ENCODE results near the gene FRMD4A.

The FRMD4A gene

GRCh38 chr10:13984647-13985155, 346.0 kb downstream of the FRMD4A start:
- ATAC-seq (ENCODE audit: insufficient read depth, low read depth) (no peak), DNase-seq (no peak)
- Histone ChIP-seq H3K4me3 (ENCODE audit: low read depth in 1 of 2, low read length in 2 of 2) (no peak overlapping the region), H3K27ac (ENCODE audit: low read length) (no peak overlapping the region), H3K4me2 (ENCODE audit: insufficient read depth, low read length) (no peak overlapping the region), H3K27me3 (ENCODE audit: insufficient read depth, low read length, poor library complexity) (no peaks in the 10 kb centered on the region), H3K36me3 (ENCODE audit: insufficient read depth, low read length) (no peaks in the 10 kb centered on the region), H3K4me1 (ENCODE audit: insufficient read depth, low read length) (no peaks in the 10 kb centered on the region), H3K79me2 (ENCODE audit: insufficient read depth, low read length) (no peaks in the 10 kb centered on the region), H3K9me3 (ENCODE audit: insufficient read depth, low read length, severe bottlenecking) (no peaks in the 10 kb centered on the region), H2AFZ (ENCODE audit: low read depth, low read length) (no peak overlapping the region), H4K20me1 (ENCODE audit: insufficient read depth, low read length) (no peaks in the 10 kb centered on the region), H3K9ac (ENCODE audit: low read depth, low read length) (no peak overlapping the region)
- TF ChIP-seq EZH2 (IDR thresholded peaks at IDR 0.05; ENCODE audit: borderline replicate concordance, low read depth, low read length, severe bottlenecking) = no peak
- TF ChIP-seq, protein P1, sequence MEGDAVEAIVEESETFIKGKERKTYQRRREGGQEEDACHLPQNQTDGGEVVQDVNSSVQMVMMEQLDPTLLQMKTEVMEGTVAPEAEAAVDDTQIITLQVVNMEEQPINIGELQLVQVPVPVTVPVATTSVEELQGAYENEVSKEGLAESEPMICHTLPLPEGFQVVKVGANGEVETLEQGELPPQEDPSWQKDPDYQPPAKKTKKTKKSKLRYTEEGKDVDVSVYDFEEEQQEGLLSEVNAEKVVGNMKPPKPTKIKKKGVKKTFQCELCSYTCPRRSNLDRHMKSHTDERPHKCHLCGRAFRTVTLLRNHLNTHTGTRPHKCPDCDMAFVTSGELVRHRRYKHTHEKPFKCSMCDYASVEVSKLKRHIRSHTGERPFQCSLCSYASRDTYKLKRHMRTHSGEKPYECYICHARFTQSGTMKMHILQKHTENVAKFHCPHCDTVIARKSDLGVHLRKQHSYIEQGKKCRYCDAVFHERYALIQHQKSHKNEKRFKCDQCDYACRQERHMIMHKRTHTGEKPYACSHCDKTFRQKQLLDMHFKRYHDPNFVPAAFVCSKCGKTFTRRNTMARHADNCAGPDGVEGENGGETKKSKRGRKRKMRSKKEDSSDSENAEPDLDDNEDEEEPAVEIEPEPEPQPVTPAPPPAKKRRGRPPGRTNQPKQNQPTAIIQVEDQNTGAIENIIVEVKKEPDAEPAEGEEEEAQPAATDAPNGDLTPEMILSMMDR (IDR thresholded peaks at IDR 0.05; ENCODE audit: borderline replicate concordance, extremely low read depth, low read length, poor library complexity, severe bottlenecking) = no peak

DNA sequence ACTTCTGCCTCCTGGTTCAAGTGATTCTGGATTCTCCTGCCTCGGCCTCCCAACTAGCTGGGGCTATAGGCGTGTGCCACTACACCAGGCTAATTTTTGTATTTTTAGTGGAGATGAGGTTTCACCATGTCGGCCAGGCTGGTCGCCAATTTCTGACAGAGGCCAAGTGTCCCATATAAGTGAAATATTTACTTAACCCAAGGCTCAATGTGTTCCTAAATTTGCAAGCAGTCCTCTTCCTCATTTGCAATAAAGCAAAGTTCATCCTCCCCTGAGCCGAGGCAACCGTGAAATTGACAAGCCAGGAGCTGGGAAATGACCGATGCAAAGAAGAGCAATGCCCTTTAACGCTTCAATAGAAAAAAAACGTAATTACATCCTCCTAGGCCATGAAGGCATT, 347.7 kb downstream of the FRMD4A start:
- no peaks in the 10 kb centered on the region for H3K79me2 ChIP-seq (ENCODE audit: insufficient read depth, low read length)
- H3K27ac ChIP-seq (ENCODE audit: low read length) = no peak overlapping the region
- no peak overlapping the region for H2AFZ ChIP-seq (ENCODE audit: low read depth, low read length)
- H3K4me3 ChIP-seq (ENCODE audit: low read depth in 1 of 2, low read length in 2 of 2) = no peak overlapping the region
- ATAC-seq (ENCODE audit: insufficient read depth, low read depth) = no peak
- no peaks in the 10 kb centered on the region for H3K4me1 ChIP-seq (ENCODE audit: insufficient read depth, low read length)
- no peaks in the 10 kb centered on the region for H3K9me3 ChIP-seq (ENCODE audit: insufficient read depth, low read length, severe bottlenecking)
- H3K4me2 ChIP-seq (ENCODE audit: insufficient read depth, low read length) = no peak overlapping the region
- no peak for TF ChIP-seq EZH2 (IDR thresholded peaks at IDR 0.05; ENCODE audit: borderline replicate concordance, low read depth, low read length, severe bottlenecking)
- no peaks in the 10 kb centered on the region for H4K20me1 ChIP-seq (ENCODE audit: insufficient read depth, low read length)
- no peaks in the 10 kb centered on the region for H3K36me3 ChIP-seq (ENCODE audit: insufficient read depth, low read length)
- no peak for DNase-seq
- no peaks in the 10 kb centered on the region for H3K27me3 ChIP-seq (ENCODE audit: insufficient read depth, low read length, poor library complexity)
- no peak overlapping the region for H3K9ac ChIP-seq (ENCODE audit: low read depth, low read length)

DNA sequence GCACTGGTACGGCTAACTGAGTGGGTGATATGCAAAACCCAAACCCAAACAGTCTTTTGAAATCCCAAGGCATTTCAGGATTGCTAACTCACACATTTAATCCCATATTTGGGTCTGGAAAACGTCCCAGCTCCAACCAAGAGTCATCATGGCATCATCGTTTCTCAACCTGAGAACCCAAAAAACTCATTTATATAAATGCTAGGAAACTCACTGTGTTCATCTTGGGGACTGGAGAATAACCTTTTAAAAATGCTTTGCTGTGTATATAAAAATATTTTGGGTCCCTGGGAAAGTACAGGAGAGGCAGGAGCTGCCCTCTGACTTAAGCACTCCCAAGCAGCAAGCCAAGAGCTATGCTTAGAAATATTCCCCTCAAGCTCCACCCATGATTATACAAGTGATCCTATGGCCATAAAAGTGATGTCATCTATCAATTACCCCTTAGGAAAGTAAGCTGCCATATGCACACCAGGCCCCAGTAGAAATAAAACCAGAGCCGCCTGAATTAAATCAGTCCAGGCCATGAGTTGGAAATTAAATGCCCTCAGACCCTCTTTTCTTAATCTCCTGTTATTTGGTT, 352.1 kb downstream of the FRMD4A start:
- Histone ChIP-seq H3K27ac (ENCODE audit: low read length) (no peak overlapping the region), H3K9ac (ENCODE audit: low read depth, low read length) (no peak overlapping the region), H3K4me3 (ENCODE audit: low read depth in 1 of 2, low read length in 2 of 2) (no peak overlapping the region), H4K20me1 (ENCODE audit: insufficient read depth, low read length) (no peaks in the 10 kb centered on the region), H3K4me1 (ENCODE audit: insufficient read depth, low read length) (no peaks in the 10 kb centered on the region), H3K9me3 (ENCODE audit: insufficient read depth, low read length, severe bottlenecking) (no peaks in the 10 kb centered on the region), H3K79me2 (ENCODE audit: insufficient read depth, low read length) (no peaks in the 10 kb centered on the region), H3K36me3 (ENCODE audit: insufficient read depth, low read length) (no peaks in the 10 kb centered on the region), H3K27me3 (ENCODE audit: insufficient read depth, low read length, poor library complexity) (peaks cover 3% of the 10 kb centered on the region), H2AFZ (ENCODE audit: low read depth, low read length) (no peak overlapping the region), H3K4me2 (ENCODE audit: insufficient read depth, low read length) (no peak overlapping the region)
- no peak for TF ChIP-seq EZH2 (IDR thresholded peaks at IDR 0.05; ENCODE audit: borderline replicate concordance, low read depth, low read length, severe bottlenecking)
- TF ChIP-seq, protein P1 (IDR thresholded peaks at IDR 0.05; ENCODE audit: borderline replicate concordance, extremely low read depth, low read length, poor library complexity, severe bottlenecking) = no peak
- no peak for ATAC-seq (ENCODE audit: insufficient read depth, low read depth)
- no peak for DNase-seq

GRCh38 chr10:13977861-13978532, 352.7 kb downstream of the FRMD4A start:
- no peaks in the 10 kb centered on the region for H3K79me2 ChIP-seq (ENCODE audit: insufficient read depth, low read length)
- no peak for DNase-seq
- H3K27me3 ChIP-seq (ENCODE audit: insufficient read depth, low read length, poor library complexity) = peaks cover 3% of the 10 kb centered on the region
- TF ChIP-seq, protein P1 (IDR thresholded peaks at IDR 0.05; ENCODE audit: borderline replicate concordance, extremely low read depth, low read length, poor library complexity, severe bottlenecking) = no peak
- TF ChIP-seq EZH2 (IDR thresholded peaks at IDR 0.05; ENCODE audit: borderline replicate concordance, low read depth, low read length, severe bottlenecking) = no peak
- no peaks in the 10 kb centered on the region for H3K9me3 ChIP-seq (ENCODE audit: insufficient read depth, low read length, severe bottlenecking)
- H3K9ac ChIP-seq (ENCODE audit: low read depth, low read length) = no peak overlapping the region
- H3K4me3 ChIP-seq (ENCODE audit: low read depth in 1 of 2, low read length in 2 of 2) = no peak overlapping the region
- H3K4me2 ChIP-seq (ENCODE audit: insufficient read depth, low read length) = no peak overlapping the region
- H3K4me1 ChIP-seq (ENCODE audit: insufficient read depth, low read length) = no peaks in the 10 kb centered on the region
- ATAC-seq (ENCODE audit: insufficient read depth, low read depth) = no peak
- H2AFZ ChIP-seq (ENCODE audit: low read depth, low read length) = no peak overlapping the region
- H3K36me3 ChIP-seq (ENCODE audit: insufficient read depth, low read length) = no peaks in the 10 kb centered on the region
- no peaks in the 10 kb centered on the region for H4K20me1 ChIP-seq (ENCODE audit: insufficient read depth, low read length)
- no peak overlapping the region for H3K27ac ChIP-seq (ENCODE audit: low read length)
